CD4-positive, alpha-beta memory T cell (primary cell): ENCODE measurements around the gene FHOD3. TPM values are rescaled to one million over a fixed set of nuclear protein-coding genes. Genes with fewer than 3 reads are reported as not detected.
"Not testable (repeated sequence)": the region's sequence is repeated elsewhere in the genome, so short reads cannot be mapped to it uniquely, and the experiment has no call there.

ENCODE experiments used
- CTCF ChIA-PET: fragments of 350-600 bp; sonication (Branson Sonifier 250); formaldehyde crosslinking; loops from one replicate; lab custom pipeline; 2021; ENCODE audit warnings: inconsistent platforms; ENCODE audit not compliant: partially characterized antibody; lab: Charles Lee
- POLR2A ChIA-PET: fragments of 350-600 bp; sonication (Branson Sonifier 250); formaldehyde crosslinking; loops from one replicate; lab custom pipeline; 2021; ENCODE audit not compliant: partially characterized antibody; lab: Charles Lee
- DNase-seq, 5 donors: peaks; one replicate each; pipeline versions ENCODE4 v3.0.0 to v3.0.0-alpha.2; 2020 to 2022; ENCODE audit warnings: mixed read lengths in 1 of 5
- H3K27ac ChIP-seq: one replicate; pipeline ENCODE4 v1.7.0; 2013; ENCODE audit warnings: low read depth, low read length
- H3K27me3 ChIP-seq: 2 replicates; pipeline ENCODE4 v1.7.0; 2013; ENCODE audit warnings: mild to moderate bottlenecking, low read length, moderate library complexity; ENCODE audit not compliant: insufficient read depth
- H3K36me3 ChIP-seq: 2 replicates; pipeline ENCODE4 v1.7.0; 2013; ENCODE audit warnings: mild to moderate bottlenecking, low read length, moderate library complexity; ENCODE audit not compliant: insufficient read depth
- H3K4me1 ChIP-seq: 2 replicates; pipeline ENCODE4 v1.7.0; 2013; ENCODE audit warnings: mild to moderate bottlenecking, low read length, moderate library complexity; ENCODE audit not compliant: insufficient read depth
- H3K4me3 ChIP-seq, 2 donors: one replicate each; pipeline ENCODE4 v1.7.0; 2013; ENCODE audit warnings: low read length in 2 of 2, mild to moderate bottlenecking in 1 of 2
- H3K9me3 ChIP-seq, 2 donors: one replicate each; pipeline ENCODE4 v1.7.0; 2013; ENCODE audit warnings: low read length in 2 of 2, control low read depth in 1 of 2; ENCODE audit not compliant: control insufficient read depth in 1 of 2
- H3K27ac Mint-ChIP-seq, 7 donors: one replicate each; pipeline ENCODE4 v1.8.0; 2020 to 2021; ENCODE audit warnings: mixed read lengths in 7 of 7, mild to moderate bottlenecking in 6 of 7, inconsistent platforms in 3 of 7, moderate library complexity in 3 of 7
- H3K27me3 Mint-ChIP-seq, 2 donors: one replicate each; pipeline ENCODE4 v1.8.0; 2020 to 2021; ENCODE audit warnings: mixed read lengths in 2 of 2
- H3K36me3 Mint-ChIP-seq, 2 donors: one replicate each; pipeline ENCODE4 v1.8.0; 2020 to 2021; ENCODE audit warnings: mixed read lengths in 2 of 2, inconsistent platforms in 1 of 2, mild to moderate bottlenecking in 1 of 2
- H3K4me1 Mint-ChIP-seq, 4 donors: one replicate each; pipeline ENCODE4 v1.8.0; 2020 to 2021; ENCODE audit warnings: mixed read lengths in 4 of 4, mild to moderate bottlenecking in 1 of 4
- H3K4me3 Mint-ChIP-seq, 8 donors: one replicate each; pipeline ENCODE4 v1.8.0; 2020 to 2021; ENCODE audit warnings: mixed read lengths in 8 of 8, mild to moderate bottlenecking in 7 of 8, moderate library complexity in 6 of 8, inconsistent platforms in 3 of 8
- H3K9me3 Mint-ChIP-seq, 8 donors: one replicate each; pipeline ENCODE4 v1.8.0; 2020 to 2021; ENCODE audit warnings: mixed read lengths in 8 of 8, mild to moderate bottlenecking in 5 of 8, inconsistent platforms in 3 of 8, moderate library complexity in 1 of 8
- intact Hi-C: fragments of 100-400 bp; cut with micrococcal nuclease; formaldehyde crosslinking; loops from one replicate; pipeline ENCODE4 v1.15.1; 2023
- polyA plus RNA-seq, 2 donors: library from polyadenylated mRNA; unstranded; fragments of 300-500 nt; fragmentation: Illumina TruSeq; gene quantifications; one replicate each; pipeline ENCODE4 v1.2.3, GENCODE V29; 2021
- total RNA-seq, 2 experiments: library from RNA; stranded (reverse); gene quantifications; one replicate each; pipeline ENCODE4 v1.2.3, GENCODE V29; 2021

Gene FHOD3
- total and polyA plus RNA-seq, 4 experiments from 2014 or later: not detected

- peaks cover 0 to 2% (median 0%) of the 10 kb centered on the region in 8 donors for H3K9me3 Mint-ChIP-seq
- Histone ChIP-seq H3K9me3 (no peaks in the 10 kb centered on the region), H3K4me3 (no peak overlapping the region), H3K36me3 (no peaks in the 10 kb centered on the region), H3K27me3 (no peaks in the 10 kb centered on the region), H3K27ac (no peak overlapping the region), H3K4me1 (no peaks in the 10 kb centered on the region)
- no peak overlapping the region for H3K4me3 Mint-ChIP-seq
- DNase-seq: no peak
- H3K4me1 Mint-ChIP-seq: no peaks in the 10 kb centered on the region
- H3K27ac Mint-ChIP-seq: no peak overlapping the region
- intact Hi-C loops: no loop called here
- POLR2A ChIA-PET: no interaction called here
- H3K36me3 Mint-ChIP-seq: no peaks in the 10 kb centered on the region
- H3K27me3 Mint-ChIP-seq: no peaks in the 10 kb centered on the region
- CTCF ChIA-PET: no interaction called here
Observed at GRCh38 chr18:36543030-36543429, 245.5 kb downstream of the FHOD3 start.

- H3K27me3 ChIP-seq: no peaks in the 10 kb centered on the region
- H3K36me3 Mint-ChIP-seq: no peaks in the 10 kb centered on the region
- no peak overlapping the region for H3K4me3 ChIP-seq
- CTCF ChIA-PET: no interaction called here
- H3K9me3 ChIP-seq: no peaks in the 10 kb centered on the region
- POLR2A ChIA-PET: no interaction called here
- H3K4me1 ChIP-seq: no peaks in the 10 kb centered on the region
- no peaks in the 10 kb centered on the region for H3K36me3 ChIP-seq
- DNase-seq: no peak
- H3K4me1 Mint-ChIP-seq: no peaks in the 10 kb centered on the region
- no peaks in the 10 kb centered on the region for H3K27me3 Mint-ChIP-seq
- no peak overlapping the region for H3K27ac Mint-ChIP-seq
- H3K4me3 Mint-ChIP-seq: no peak overlapping the region
- intact Hi-C loops: no loop called here
- H3K9me3 Mint-ChIP-seq: peaks cover 0 to 2% (median 0%) of the 10 kb centered on the region in 8 donors
- H3K27ac ChIP-seq: no peak overlapping the region
Observed at GRCh38 chr18:36543991-36544725, 246.6 kb downstream of the FHOD3 start.

GRCh38 chr18:36545821-36546427 lies 248.4 kb downstream of the FHOD3 start:
- POLR2A ChIA-PET: no interaction called here
- intact Hi-C loops: no loop called here
- Histone ChIP-seq H3K4me3 (no peak overlapping the region), H3K9me3 (no peaks in the 10 kb centered on the region), H3K27ac (no peak overlapping the region), H3K4me1 (no peaks in the 10 kb centered on the region), H3K27me3 (no peaks in the 10 kb centered on the region), H3K36me3 (no peaks in the 10 kb centered on the region)
- H3K4me3 Mint-ChIP-seq: no peak overlapping the region
- no peaks in the 10 kb centered on the region for H3K36me3 Mint-ChIP-seq
- H3K27ac Mint-ChIP-seq: no peak overlapping the region
- CTCF ChIA-PET: no interaction called here
- H3K9me3 Mint-ChIP-seq: peaks cover 0 to 2% (median 0%) of the 10 kb centered on the region in 8 donors
- no peaks in the 10 kb centered on the region for H3K27me3 Mint-ChIP-seq
- H3K4me1 Mint-ChIP-seq: no peaks in the 10 kb centered on the region
- DNase-seq: no peak

GRCh38 chr18:36546876-36547275 lies 249.4 kb downstream of the FHOD3 start:
- CTCF ChIA-PET: no interaction called here
- POLR2A ChIA-PET: no interaction called here
- Mint-ChIP-seq H3K9me3 (peaks cover 0 to 4% (median 0%) of the 10 kb centered on the region in 8 donors), H3K4me1 (no peaks in the 10 kb centered on the region), H3K36me3 (no peaks in the 10 kb centered on the region), H3K27me3 (no peaks in the 10 kb centered on the region), H3K4me3 (no peak overlapping the region), H3K27ac (no peak overlapping the region)
- DNase-seq: no peak
- no peaks in the 10 kb centered on the region for H3K9me3 ChIP-seq
- intact Hi-C loops: no loop called here
- no peak overlapping the region for H3K27ac ChIP-seq
- H3K4me3 ChIP-seq: no peak overlapping the region
- H3K4me1 ChIP-seq: no peaks in the 10 kb centered on the region
- H3K36me3 ChIP-seq: no peaks in the 10 kb centered on the region
- no peaks in the 10 kb centered on the region for H3K27me3 ChIP-seq

GRCh38 chr18:36547544-36547943 lies 250.0 kb downstream of the FHOD3 start:
- no peaks in the 10 kb centered on the region for H3K36me3 Mint-ChIP-seq

GRCh38 chr18:36551274-36551673 lies 253.8 kb downstream of the FHOD3 start:
- CTCF ChIA-PET, intact Hi-C loops, H3K4me3 ChIP-seq, H3K9me3 Mint-ChIP-seq, H3K4me3 Mint-ChIP-seq, DNase-seq, H3K4me1 Mint-ChIP-seq, H3K9me3 ChIP-seq, H3K4me1 ChIP-seq, H3K27me3 Mint-ChIP-seq, H3K27ac Mint-ChIP-seq, H3K36me3 Mint-ChIP-seq, H3K27me3 ChIP-seq, POLR2A ChIA-PET, H3K27ac ChIP-seq, H3K36me3 ChIP-seq: not testable (repeated sequence)

More at GRCh38 chr18:36547544-36547943, 250.0 kb downstream of the FHOD3 start:
- intact Hi-C loops: no loop called here
- no peak for DNase-seq
- no peak overlapping the region for H3K27ac Mint-ChIP-seq
- H3K4me1 Mint-ChIP-seq: no peaks in the 10 kb centered on the region
- H3K27me3 Mint-ChIP-seq: no peaks in the 10 kb centered on the region
- CTCF ChIA-PET: no interaction called here
- no peaks in the 10 kb centered on the region for H3K4me1 ChIP-seq
- H3K36me3 ChIP-seq: no peaks in the 10 kb centered on the region
- no peaks in the 10 kb centered on the region for H3K27me3 ChIP-seq
- H3K4me3 ChIP-seq: no peak overlapping the region
- H3K9me3 Mint-ChIP-seq: peaks cover 0 to 4% (median 0%) of the 10 kb centered on the region in 8 donors
- H3K27ac ChIP-seq: no peak overlapping the region
- POLR2A ChIA-PET: no interaction called here
- no peak overlapping the region for H3K4me3 Mint-ChIP-seq
- no peaks in the 10 kb centered on the region for H3K9me3 ChIP-seq

- H3K4me1 ChIP-seq: no peaks in the 10 kb centered on the region
- H3K9me3 Mint-ChIP-seq: peaks cover 0 to 9% (median 0%) of the 10 kb centered on the region in 8 donors
- intact Hi-C loops: no loop called here
- H3K27ac Mint-ChIP-seq: no peak overlapping the region
- no peaks in the 10 kb centered on the region for H3K9me3 ChIP-seq
- peaks cover 0 to 5% of the 10 kb centered on the region in 2 donors for H3K27me3 Mint-ChIP-seq
- H3K27ac ChIP-seq: no peak overlapping the region
- CTCF ChIA-PET: no interaction called here
- H3K4me3 Mint-ChIP-seq: no peak overlapping the region
- H3K4me1 Mint-ChIP-seq: no peaks in the 10 kb centered on the region
- DNase-seq: no peak
- no peaks in the 10 kb centered on the region for H3K27me3 ChIP-seq
- no peak overlapping the region for H3K4me3 ChIP-seq
- H3K36me3 ChIP-seq: no peaks in the 10 kb centered on the region
- POLR2A ChIA-PET: no interaction called here
- H3K36me3 Mint-ChIP-seq: no peaks in the 10 kb centered on the region
Observed at GRCh38 chr18:36558234-36558633, 260.7 kb downstream of the FHOD3 start.
